ENCODE data around the gene AHRR.

GRCh38 chr5:481347-481746, 159.8 kb downstream of the AHRR start:
- no peak for TF ChIP-seq CTCF (conservative IDR thresholded peaks at IDR 0.05 in 1 of 2, IDR thresholded peaks at IDR 0.05 in 1 of 2; ENCODE audit: low read depth in 1 of 2, low read length in 2 of 2)
- no peak for TF ChIP-seq EZH2 (IDR thresholded peaks at IDR 0.05; ENCODE audit: low read length, missing control alignments)

Measured in fibroblast of lung (primary cell).